Tibial nerve (tissue), 4 donors: ENCODE data around the gene GPR162. TPM values are rescaled to one million over a fixed set of nuclear protein-coding genes. Genes with fewer than 3 reads are reported as not detected.

Experiments
- DNase-seq, 2 donors: peaks; one replicate each; pipeline ENCODE4 v3.0.0-alpha.2; 2019; ENCODE audit warnings: low spot score in 2 of 2
- H3K27ac ChIP-seq, 4 donors: fragments of 200-600 bp; sonication (generic) in 3 of 4; one replicate each; pipeline ENCODE4 v1.5.1; 2017 to 2019; ENCODE audit warnings: mild to moderate bottlenecking in 1 of 4
- H3K27me3 ChIP-seq, 2 donors: fragments of 200-600 bp; sonication (generic) in 1 of 2; one replicate each; pipeline versions ENCODE4 v1.5.1 to v1.6.0; 2017 to 2019
- H3K36me3 ChIP-seq, 3 donors: fragments of 200-600 bp; sonication (generic); one replicate each; pipeline ENCODE4 v1.5.1; 2018 to 2019
- H3K4me1 ChIP-seq, 4 donors: fragments of 200-600 bp; sonication (generic) in 3 of 4; one replicate each; pipeline ENCODE4 v1.5.1; 2017 to 2019
- H3K4me3 ChIP-seq, 4 donors: fragments of 200-600 bp; sonication (generic) in 3 of 4; one replicate each; pipeline ENCODE4 v1.5.1; 2017 to 2019; ENCODE audit warnings: mild to moderate bottlenecking in 1 of 4, moderate library complexity in 1 of 4
- H3K9me3 ChIP-seq, 4 donors: fragments of 200-600 bp; sonication (generic) in 3 of 4; one replicate each; pipeline ENCODE4 v1.5.1; 2017 to 2019
- CTCF ChIP-seq, 5 experiments: fragments of 200-600 bp in 3 of 5; fragments of 450-650 bp in 2 of 5; sonication (generic) in 3 of 5; IDR thresholded peaks; one replicate each; pipeline ENCODE4 v1.5.1; 2016 to 2019; ENCODE audit warnings: antibody characterized with exemption in 5 of 5, mild to moderate bottlenecking in 3 of 5, moderate library complexity in 2 of 5
- EP300 ChIP-seq, 2 donors: sonication (generic); formaldehyde crosslinking; IDR thresholded peaks; one replicate each; pipeline ENCODE4 v1.6.1; 2017; ENCODE audit warnings: antibody characterized with exemption in 2 of 2, mild to moderate bottlenecking in 1 of 2
- POLR2A ChIP-seq, 2 donors: fragments of 450-650 bp; IDR thresholded peaks; one replicate each; pipeline ENCODE4 v1.6.1; 2017; ENCODE audit warnings: antibody characterized with exemption in 2 of 2, mild to moderate bottlenecking in 2 of 2, moderate library complexity in 2 of 2
- WGBS, 2 donors: methylation state at CpG; one replicate each; pipeline ENCODE4 v1.1.5; 2018; 5-methylcytosine and 5-hydroxymethylcytosine counted together
- total RNA-seq, 4 donors: library from RNA; depleted of rRNA; stranded (reverse); fragments of >200 nt; gene quantifications; one replicate each; pipeline ENCODE4 v1.1.0, GENCODE V29; 2016

The GPR162 gene
- total RNA-seq = 1 to 10 TPM; 1.3 to 5.4 (median 2.2) TPM

- Histone ChIP-seq H3K9me3 (no peaks in the 10 kb centered on the region), H3K36me3 (no peaks in the 10 kb centered on the region), H3K27me3 (peaks cover 0 to 34% of the 10 kb centered on the region in 2 donors), H3K27ac (peak within 1 kb of the TSS in 2 of 4 donors; percentile 36 to 53), H3K4me3 (peak within 1 kb of the TSS; percentile 17 to 50 (median 30)), H3K4me1 (peaks cover 0 to 35% (median 12%) of the 10 kb centered on the region in 4 donors)
- TF ChIP-seq EP300 (IDR thresholded peaks at IDR 0.05) (no peak), POLR2A (IDR thresholded peaks at IDR 0.05) (no peak), CTCF (IDR thresholded peaks at IDR 0.05) (no peak)
- DNase-seq = no peak
- 1 to 3% methylated on average over 24 to 27 of the region's 28 CpGs for WGBS, 2 donors
Measured at GRCh38 chr12:6821591-6822425, at the start of gene GPR162. Gene GPR162, plus strand, starts transcription at chr12:6821821. Its CDS starts 2,078 bp downstream, at chr12:6823899.

- Histone ChIP-seq H3K27ac (peak within 1 kb of the TSS in 3 of 4 donors; percentile 59 to 96 (median 75)), H3K4me3 (peak within 1 kb of the TSS in 2 of 4 donors; percentile 16 to 32), H3K9me3 (no peaks in the 10 kb centered on the region), H3K27me3 (no peaks in the 10 kb centered on the region), H3K4me1 (peaks cover 3 to 66% (median 31%) of the 10 kb centered on the region in 4 donors), H3K36me3 (peaks cover 0 to 41% (median 0%) of the 10 kb centered on the region in 3 donors)
- 36 to 47% methylated on average over 15 of the region's 15 CpGs for WGBS, 2 donors
- TF ChIP-seq POLR2A (IDR thresholded peaks at IDR 0.05) (no peak), EP300 (IDR thresholded peaks at IDR 0.05) (no peak), CTCF (IDR thresholded peaks at IDR 0.05) (no peak)
- DNase-seq = no peak
Measured at GRCh38 chr12:6772331-6772695, 49.3 kb upstream of the GPR162 start, which contains the start of gene LAG3. Gene LAG3, plus strand, starts transcription at chr12:6772520. Its CDS starts 333 bp downstream, at chr12:6772853.

- peak overlapping the region in 3 of 4 donors; percentile 59 to 96 (median 75) for H3K27ac ChIP-seq
- H3K9me3 ChIP-seq = no peaks in the 10 kb centered on the region
- H3K36me3 ChIP-seq = peaks cover 0 to 41% (median 0%) of the 10 kb centered on the region in 3 donors
- no peaks in the 10 kb centered on the region for H3K27me3 ChIP-seq
- peak overlapping the region in 2 of 4 donors; percentile 27 to 32 for H3K4me3 ChIP-seq
- WGBS, 2 donors = 65 to 74% methylated on average over 20 to 21 of the region's 21 CpGs
- peaks cover 3 to 63% (median 30%) of the 10 kb centered on the region in 4 donors for H3K4me1 ChIP-seq
- TF ChIP-seq EP300 (IDR thresholded peaks at IDR 0.05) (no peak), CTCF (IDR thresholded peaks at IDR 0.05) (no peak), POLR2A (IDR thresholded peaks at IDR 0.05) (no peak)
- DNase-seq = no peak
Measured at GRCh38 chr12:6772726-6773589, 48.7 kb upstream of the GPR162 start.

- no peak for TF ChIP-seq POLR2A (IDR thresholded peaks at IDR 0.05)
- no peak for TF ChIP-seq EP300 (IDR thresholded peaks at IDR 0.05)
- TF ChIP-seq CTCF (IDR thresholded peaks at IDR 0.05) = no peak
- Histone ChIP-seq H3K4me3 (peak overlapping the region in 2 of 4 donors; percentile 25 to 27), H3K27me3 (no peaks in the 10 kb centered on the region), H3K36me3 (peaks cover 0 to 41% (median 0%) of the 10 kb centered on the region in 3 donors), H3K4me1 (peaks cover under 1 to 63% (median 25%) of the 10 kb centered on the region in 4 donors), H3K9me3 (no peaks in the 10 kb centered on the region), H3K27ac (peak overlapping the region in 1 of 4 donors; percentile 59)
- no peak for DNase-seq
- 36 to 44% methylated on average over 17 to 41 of the region's 60 CpGs for WGBS, 2 donors
Measured at GRCh38 chr12:6773590-6774351, 47.9 kb upstream of the GPR162 start.
